ENCODE measurements around the gene CPN2.

DNA sequence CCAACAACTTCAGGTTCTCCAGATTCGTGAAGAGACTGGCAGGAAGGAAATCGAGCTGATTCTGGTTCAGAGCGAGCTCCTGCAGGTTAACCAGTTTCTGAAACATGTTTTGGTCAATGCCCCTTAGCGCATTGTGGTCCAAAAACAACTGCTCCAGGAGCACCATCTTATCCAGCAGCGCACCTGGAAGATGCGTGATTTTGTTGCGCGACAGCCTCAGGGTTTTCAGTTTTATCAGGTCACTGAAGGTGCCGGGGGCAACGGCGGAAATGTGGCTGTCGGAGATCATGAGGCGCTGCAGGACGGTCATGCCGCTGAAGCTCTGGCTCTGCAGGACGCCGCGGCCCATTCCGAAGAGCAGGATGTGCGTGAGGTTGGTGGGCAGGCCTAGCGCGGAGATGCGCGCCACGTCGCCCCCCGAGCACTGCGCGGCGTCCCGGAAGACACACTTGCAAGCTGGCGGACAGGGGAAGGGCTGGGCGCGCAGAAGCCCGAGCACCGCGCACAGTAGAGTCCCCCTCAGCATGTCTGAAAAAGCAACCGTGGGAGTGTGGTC is 46.7 kb upstream of the CPN2 start:
- no peak for TF ChIP-seq TAF1 (IDR thresholded peaks at IDR 0.05; ENCODE audit: borderline replicate concordance, insufficient read depth, low read length)
- TF ChIP-seq, protein P1, sequence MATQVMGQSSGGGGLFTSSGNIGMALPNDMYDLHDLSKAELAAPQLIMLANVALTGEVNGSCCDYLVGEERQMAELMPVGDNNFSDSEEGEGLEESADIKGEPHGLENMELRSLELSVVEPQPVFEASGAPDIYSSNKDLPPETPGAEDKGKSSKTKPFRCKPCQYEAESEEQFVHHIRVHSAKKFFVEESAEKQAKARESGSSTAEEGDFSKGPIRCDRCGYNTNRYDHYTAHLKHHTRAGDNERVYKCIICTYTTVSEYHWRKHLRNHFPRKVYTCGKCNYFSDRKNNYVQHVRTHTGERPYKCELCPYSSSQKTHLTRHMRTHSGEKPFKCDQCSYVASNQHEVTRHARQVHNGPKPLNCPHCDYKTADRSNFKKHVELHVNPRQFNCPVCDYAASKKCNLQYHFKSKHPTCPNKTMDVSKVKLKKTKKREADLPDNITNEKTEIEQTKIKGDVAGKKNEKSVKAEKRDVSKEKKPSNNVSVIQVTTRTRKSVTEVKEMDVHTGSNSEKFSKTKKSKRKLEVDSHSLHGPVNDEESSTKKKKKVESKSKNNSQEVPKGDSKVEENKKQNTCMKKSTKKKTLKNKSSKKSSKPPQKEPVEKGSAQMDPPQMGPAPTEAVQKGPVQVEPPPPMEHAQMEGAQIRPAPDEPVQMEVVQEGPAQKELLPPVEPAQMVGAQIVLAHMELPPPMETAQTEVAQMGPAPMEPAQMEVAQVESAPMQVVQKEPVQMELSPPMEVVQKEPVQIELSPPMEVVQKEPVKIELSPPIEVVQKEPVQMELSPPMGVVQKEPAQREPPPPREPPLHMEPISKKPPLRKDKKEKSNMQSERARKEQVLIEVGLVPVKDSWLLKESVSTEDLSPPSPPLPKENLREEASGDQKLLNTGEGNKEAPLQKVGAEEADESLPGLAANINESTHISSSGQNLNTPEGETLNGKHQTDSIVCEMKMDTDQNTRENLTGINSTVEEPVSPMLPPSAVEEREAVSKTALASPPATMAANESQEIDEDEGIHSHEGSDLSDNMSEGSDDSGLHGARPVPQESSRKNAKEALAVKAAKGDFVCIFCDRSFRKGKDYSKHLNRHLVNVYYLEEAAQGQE (IDR thresholded peaks at IDR 0.05; ENCODE audit: insufficient read depth in 1 of 2, low read depth in 2 of 2, low read length in 2 of 2): no peak
- TF ChIP-seq FOXP2 (optimal IDR thresholded peaks at IDR 0.05; ENCODE audit: borderline replicate concordance, extremely low read depth, extremely low read length, insufficient read depth): no peak
- TF ChIP-seq POLR2AphosphoS5 (IDR thresholded peaks at IDR 0.05; ENCODE audit: low read depth, low read length): no peak

Data from PFSK-1 (cell line).